MM.1S (cell line): ENCODE data around the gene NUP188.

Experiments used
- DNase-seq: peaks from one replicate; pipeline ENCODE4 v3.0.0-alpha.2; 2015
- H2AFZ ChIP-seq: fragments of 300-600 bp; sonication (generic); 2 replicates; pipeline ENCODE4 v1.6.0; 2016; ENCODE audit warnings: antibody characterized with exemption, low read length
- H3F3A ChIP-seq: fragments of 300-600 bp; sonication (generic); 2 replicates; pipeline ENCODE4 v1.6.1; 2016; ENCODE audit warnings: mild to moderate bottlenecking, antibody characterized with exemption, low read length, moderate library complexity, mixed read lengths; ENCODE audit not compliant: insufficient read depth
- H3K27ac ChIP-seq: fragments of 300-600 bp; sonication (generic); 2 replicates; pipeline ENCODE4 v1.5.1; 2016; ENCODE audit warnings: mild to moderate bottlenecking, low read length
- H3K27me3 ChIP-seq: fragments of 300-600 bp; sonication (generic); replicated peaks from 2 replicates; pipeline ENCODE4 v1.6.0; 2016; ENCODE audit warnings: low read length; ENCODE audit not compliant: insufficient read depth
- H3K36me3 ChIP-seq: fragments of 300-600 bp; sonication (generic); replicated peaks from 2 replicates; pipeline ENCODE4 v1.6.1; 2016; ENCODE audit warnings: mild to moderate bottlenecking, low read length, mixed read lengths; ENCODE audit not compliant: insufficient read depth
- H3K4me1 ChIP-seq: fragments of 300-600 bp; sonication (generic); 2 replicates; pipeline ENCODE4 v1.6.1; 2016; ENCODE audit warnings: low read length, mixed read lengths
- H3K4me2 ChIP-seq: fragments of 300-600 bp; sonication (generic); 2 replicates; pipeline ENCODE4 v1.6.0; 2016; ENCODE audit warnings: low read depth, low read length
- H3K4me3 ChIP-seq: fragments of 300-600 bp; sonication (generic); 2 replicates; pipeline ENCODE4 v1.5.1; 2016; ENCODE audit warnings: low read length, mixed read lengths
- H3K79me2 ChIP-seq: fragments of 300-600 bp; sonication (generic); 2 replicates; pipeline ENCODE4 v1.6.1; 2016; ENCODE audit warnings: mixed run types, low read length, mixed read lengths
- H3K9ac ChIP-seq: fragments of 300-600 bp; sonication (generic); 2 replicates; pipeline ENCODE4 v1.6.1; 2016; ENCODE audit warnings: low read length, mixed read lengths
- H3K9me2 ChIP-seq: fragments of 300-600 bp; sonication (generic); replicated peaks from 2 replicates; pipeline ENCODE4 v1.6.1; 2016; ENCODE audit warnings: mild to moderate bottlenecking, low read length, mixed read lengths; ENCODE audit not compliant: insufficient read depth
- H3K9me3 ChIP-seq: fragments of 300-600 bp; sonication (generic); replicated peaks from 2 replicates; pipeline ENCODE4 v1.6.1; 2016; ENCODE audit warnings: mild to moderate bottlenecking, low read length, mixed read lengths; ENCODE audit not compliant: insufficient read depth
- H4K20me1 ChIP-seq: fragments of 300-600 bp; sonication (generic); 2 replicates; pipeline ENCODE4 v1.6.1; 2016; ENCODE audit warnings: mild to moderate bottlenecking, low read length, moderate library complexity, mixed read lengths; ENCODE audit not compliant: insufficient read depth
- EZH2 ChIP-seq: fragments of 300-600 bp; sonication (generic); optimal IDR thresholded peaks from 2 replicates; pipeline ENCODE3; 2017; ENCODE audit warnings: low read depth, mild to moderate bottlenecking, antibody characterized with exemption, low read length, mixed read lengths
- EZH2phosphoT487 ChIP-seq: fragments of 300-600 bp; sonication (generic); IDR thresholded peaks from 2 replicates; pipeline ENCODE4 v1.6.1; 2018; ENCODE audit warnings: antibody characterized with exemption, low read length
- TF ChIP-seq, protein P1 (sequence below): fragments of 300-600 bp; sonication (generic); IDR thresholded peaks from 2 replicates; pipeline ENCODE4 v1.5.1; 2016; ENCODE audit warnings: antibody characterized with exemption, low read length, mixed read lengths

The NUP188 gene

DNA sequence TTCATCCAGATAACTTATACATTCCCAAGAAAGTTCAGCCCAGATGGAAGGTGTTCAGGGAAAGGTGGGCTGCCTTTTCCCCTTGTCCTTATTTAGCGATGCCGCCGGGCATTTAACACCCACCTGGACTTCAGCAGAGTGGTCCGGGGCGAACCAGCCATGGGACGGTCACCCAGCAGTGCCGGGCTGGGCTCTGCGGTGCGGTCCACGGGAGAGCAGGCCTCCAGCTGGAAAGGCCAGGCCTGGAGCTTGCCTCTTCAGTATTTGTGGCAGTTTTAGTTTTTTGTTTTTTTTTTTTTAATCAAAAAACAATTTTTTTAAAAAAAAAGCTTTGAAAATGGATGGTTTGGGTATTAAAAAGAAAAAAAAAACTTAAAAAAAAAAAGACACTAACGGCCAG is 30.8 kb upstream of the NUP188 start:
- Histone ChIP-seq H3K4me2 (no peak overlapping the region), H3K4me3 (no peak overlapping the region), H2AFZ (no peak overlapping the region)

DNA sequence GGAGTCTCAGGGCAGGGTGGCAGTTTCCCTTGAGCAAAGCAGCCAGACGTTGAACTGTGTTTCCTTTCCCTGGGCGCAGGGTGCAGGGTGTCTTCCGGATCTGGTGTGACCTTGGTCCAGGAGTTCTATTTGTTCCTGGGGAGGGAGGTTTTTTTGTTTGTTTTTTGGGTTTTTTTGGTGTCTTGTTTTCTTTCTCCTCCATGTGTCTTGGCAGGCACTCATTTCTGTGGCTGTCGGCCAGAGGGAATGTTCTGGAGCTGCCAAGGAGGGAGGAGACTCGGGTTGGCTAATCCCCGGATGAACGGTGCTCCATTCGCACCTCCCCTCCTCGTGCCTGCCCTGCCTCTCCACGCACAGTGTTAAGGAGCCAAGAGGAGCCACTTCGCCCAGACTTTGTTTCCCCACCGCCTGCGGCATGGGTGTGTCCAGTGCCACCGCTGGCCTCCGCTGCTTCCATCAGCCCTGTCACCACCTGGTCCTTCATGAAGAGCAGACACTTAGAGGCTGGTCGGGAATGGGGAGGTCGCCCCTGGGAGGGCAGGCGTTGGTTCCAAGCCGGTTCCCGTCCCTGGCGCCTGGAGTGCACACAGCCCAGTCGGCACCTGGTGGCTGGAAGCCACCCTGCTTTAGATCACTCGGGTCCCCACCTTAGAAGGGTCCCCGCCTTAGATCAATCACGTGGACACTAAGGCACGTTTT is 30.2 kb upstream of the NUP188 start:
- no peaks in the 10 kb centered on the region for H3F3A ChIP-seq
- H3K4me1 ChIP-seq, result no peaks in the 10 kb centered on the region
- no peaks in the 10 kb centered on the region for H3K9me2 ChIP-seq
- no peaks in the 10 kb centered on the region for H3K9me3 ChIP-seq
- H3K9ac ChIP-seq, result no peak overlapping the region
- TF ChIP-seq EZH2, result no peak
- no peak for TF ChIP-seq EZH2phosphoT487
- TF ChIP-seq, protein P1, sequence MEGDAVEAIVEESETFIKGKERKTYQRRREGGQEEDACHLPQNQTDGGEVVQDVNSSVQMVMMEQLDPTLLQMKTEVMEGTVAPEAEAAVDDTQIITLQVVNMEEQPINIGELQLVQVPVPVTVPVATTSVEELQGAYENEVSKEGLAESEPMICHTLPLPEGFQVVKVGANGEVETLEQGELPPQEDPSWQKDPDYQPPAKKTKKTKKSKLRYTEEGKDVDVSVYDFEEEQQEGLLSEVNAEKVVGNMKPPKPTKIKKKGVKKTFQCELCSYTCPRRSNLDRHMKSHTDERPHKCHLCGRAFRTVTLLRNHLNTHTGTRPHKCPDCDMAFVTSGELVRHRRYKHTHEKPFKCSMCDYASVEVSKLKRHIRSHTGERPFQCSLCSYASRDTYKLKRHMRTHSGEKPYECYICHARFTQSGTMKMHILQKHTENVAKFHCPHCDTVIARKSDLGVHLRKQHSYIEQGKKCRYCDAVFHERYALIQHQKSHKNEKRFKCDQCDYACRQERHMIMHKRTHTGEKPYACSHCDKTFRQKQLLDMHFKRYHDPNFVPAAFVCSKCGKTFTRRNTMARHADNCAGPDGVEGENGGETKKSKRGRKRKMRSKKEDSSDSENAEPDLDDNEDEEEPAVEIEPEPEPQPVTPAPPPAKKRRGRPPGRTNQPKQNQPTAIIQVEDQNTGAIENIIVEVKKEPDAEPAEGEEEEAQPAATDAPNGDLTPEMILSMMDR, result no peak
- H4K20me1 ChIP-seq, result no peaks in the 10 kb centered on the region
- no peak for DNase-seq
- H3K4me3 ChIP-seq, result no peak overlapping the region
- H3K79me2 ChIP-seq, result peaks cover 8% of the 10 kb centered on the region
- no peak overlapping the region for H3K27ac ChIP-seq
- H3K27me3 ChIP-seq, result no peaks in the 10 kb centered on the region
- no peaks in the 10 kb centered on the region for H3K36me3 ChIP-seq
- H3K4me2 ChIP-seq, result no peak overlapping the region
- H2AFZ ChIP-seq, result no peak overlapping the region

More for the DNA sequence above, 30.8 kb upstream of the NUP188 start:
- Histone ChIP-seq H3K4me1 (no peaks in the 10 kb centered on the region), H3F3A (no peaks in the 10 kb centered on the region), H4K20me1 (no peaks in the 10 kb centered on the region), H3K9ac (no peak overlapping the region), H3K27ac (no peak overlapping the region), H3K9me2 (no peaks in the 10 kb centered on the region), H3K9me3 (no peaks in the 10 kb centered on the region), H3K79me2 (peaks cover 9% of the 10 kb centered on the region), H3K36me3 (no peaks in the 10 kb centered on the region), H3K27me3 (no peaks in the 10 kb centered on the region)
- TF ChIP-seq EZH2 (no peak), EZH2phosphoT487 (no peak)
- TF ChIP-seq, protein P1, result no peak
- DNase-seq, result no peak

DNA sequence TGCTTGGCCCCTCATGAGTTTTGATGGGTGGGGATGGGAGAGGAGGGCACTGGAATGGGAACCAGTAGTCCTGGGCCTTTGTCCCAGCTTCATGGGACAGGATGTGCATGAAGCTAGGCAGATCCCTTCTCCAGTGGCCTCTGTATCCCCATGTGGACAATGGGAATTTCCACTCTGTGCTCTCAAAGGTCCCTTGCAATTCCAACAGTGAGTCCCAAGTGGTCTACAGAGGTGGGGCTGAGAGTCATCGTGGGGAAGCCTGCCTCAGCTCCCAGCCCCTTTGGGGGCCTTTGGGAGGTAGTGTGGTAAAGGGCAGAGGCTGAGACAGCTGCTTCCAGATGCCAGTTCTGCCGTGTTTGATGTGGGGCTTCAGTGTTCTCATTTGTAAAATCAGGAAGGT is 28.6 kb upstream of the NUP188 start:
- Histone ChIP-seq H4K20me1 (no peaks in the 10 kb centered on the region), H3K9ac (no peak overlapping the region), H3K27ac (no peak overlapping the region), H3K9me2 (no peaks in the 10 kb centered on the region), H3K9me3 (no peaks in the 10 kb centered on the region), H3K4me3 (no peak overlapping the region), H3K27me3 (no peaks in the 10 kb centered on the region), H3K4me1 (no peaks in the 10 kb centered on the region), H3F3A (no peaks in the 10 kb centered on the region), H3K36me3 (no peaks in the 10 kb centered on the region), H3K4me2 (no peak overlapping the region), H3K79me2 (no peaks in the 10 kb centered on the region), H2AFZ (no peak overlapping the region)
- DNase-seq, result no peak
- TF ChIP-seq EZH2phosphoT487 (no peak), EZH2 (no peak)
- TF ChIP-seq, protein P1, result no peak
